H7 (cell line): ENCODE results near the gene MTCL1. TPM values are rescaled to one million over a fixed set of nuclear protein-coding genes. Genes with fewer than 3 reads are reported as not detected.
A peak's percentile ranks its signal among the peaks of the same experiment; 100 is the strongest.

Experiments used
- DNase-seq: peaks from one replicate; pipeline ENCODE4 v3.0.0; 2012
- H3K27me3 ChIP-seq: 2 replicates; pipeline ENCODE4 v1.6.0; 2011; ENCODE audit warnings: mild to moderate bottlenecking, low read length; ENCODE audit not compliant: control insufficient read depth, insufficient read depth
- H3K36me3 ChIP-seq: replicated peaks from 2 replicates; pipeline ENCODE4 v1.5.1; 2011; ENCODE audit warnings: low read length; ENCODE audit not compliant: control insufficient read depth, insufficient read depth
- H3K4me3 ChIP-seq: 2 replicates; pipeline ENCODE4 v1.5.1; 2011; ENCODE audit warnings: low read depth, mild to moderate bottlenecking, control low read depth, low read length, moderate library complexity; ENCODE audit not compliant: insufficient read depth
- total RNA-seq: library from RNA; depleted of rRNA; stranded (reverse); fragments of >200 nt; shearing (Covaris generic); gene quantifications from 2 replicates; pipeline ENCODE4 v1.2.3, GENCODE V29; 2014

Gene MTCL1
- total RNA-seq, 1 experiment from 2014 or later, result 16.0 TPM

GRCh38 chr18:8787371-8787670 is 82.0 kb downstream of the MTCL1 start:
- DNase-seq, result no peak
- Histone ChIP-seq H3K4me3 (no peak overlapping the region), H3K36me3 (peaks cover 7% of the 10 kb centered on the region), H3K27me3 (no peaks in the 10 kb centered on the region)

GRCh38 chr18:8787794-8788193 is 82.4 kb downstream of the MTCL1 start:
- H3K36me3 ChIP-seq, result peaks cover 7% of the 10 kb centered on the region
- no peak for DNase-seq
- no peak overlapping the region for H3K4me3 ChIP-seq
- H3K27me3 ChIP-seq, result no peaks in the 10 kb centered on the region

DNA sequence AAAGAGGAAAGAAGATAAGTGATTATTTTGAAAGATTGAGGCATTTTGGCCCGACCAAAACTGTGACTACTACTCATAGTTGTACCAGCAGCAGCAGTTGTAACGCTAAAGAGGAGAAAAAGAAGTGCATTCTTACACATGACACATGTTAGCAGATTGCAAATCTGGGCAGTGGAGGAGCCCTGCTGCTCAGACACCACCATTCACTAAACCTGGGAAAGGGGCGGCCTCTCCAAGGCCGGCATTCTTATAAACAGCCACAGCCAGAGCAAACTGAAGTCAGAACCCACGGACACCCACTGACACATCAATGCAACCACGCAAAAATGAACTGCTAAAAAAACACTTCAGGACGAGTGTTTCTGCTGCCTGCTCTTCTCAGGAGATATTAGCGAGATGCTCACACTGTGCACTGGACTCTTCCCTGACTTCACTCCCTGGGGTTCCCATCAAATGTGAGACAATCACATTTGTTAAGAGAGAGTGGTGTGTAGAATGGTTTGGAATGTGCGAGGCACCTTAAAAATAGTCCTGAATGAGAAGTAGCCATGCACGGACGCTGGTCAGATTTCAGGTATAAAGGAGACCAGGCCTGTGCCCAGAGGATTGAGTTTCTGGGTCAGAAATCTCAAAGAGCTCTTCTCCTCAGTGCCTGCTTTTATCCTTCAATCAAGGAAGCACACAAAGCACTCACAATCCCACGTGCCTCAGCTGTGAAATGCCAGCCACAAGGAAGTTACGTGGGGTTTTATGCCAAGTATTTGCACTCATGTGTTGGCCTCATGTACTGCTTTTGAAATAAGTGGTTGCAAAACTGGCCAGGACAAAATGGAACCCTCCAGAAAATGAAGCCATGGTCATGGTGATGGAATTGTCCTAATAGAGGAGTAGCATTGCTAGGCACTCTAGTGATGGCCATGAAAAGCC is 83.4 kb downstream of the MTCL1 start:
- Histone ChIP-seq H3K27me3 (no peaks in the 10 kb centered on the region), H3K4me3 (no peak overlapping the region), H3K36me3 (peaks cover 5% of the 10 kb centered on the region)
- no peak for DNase-seq

GRCh38 chr18:8791171-8791651 is 85.9 kb downstream of the MTCL1 start:
- Histone ChIP-seq H3K27me3 (no peaks in the 10 kb centered on the region), H3K4me3 (no peak overlapping the region), H3K36me3 (peaks cover 4% of the 10 kb centered on the region)
- DNase-seq, result no peak

DNA sequence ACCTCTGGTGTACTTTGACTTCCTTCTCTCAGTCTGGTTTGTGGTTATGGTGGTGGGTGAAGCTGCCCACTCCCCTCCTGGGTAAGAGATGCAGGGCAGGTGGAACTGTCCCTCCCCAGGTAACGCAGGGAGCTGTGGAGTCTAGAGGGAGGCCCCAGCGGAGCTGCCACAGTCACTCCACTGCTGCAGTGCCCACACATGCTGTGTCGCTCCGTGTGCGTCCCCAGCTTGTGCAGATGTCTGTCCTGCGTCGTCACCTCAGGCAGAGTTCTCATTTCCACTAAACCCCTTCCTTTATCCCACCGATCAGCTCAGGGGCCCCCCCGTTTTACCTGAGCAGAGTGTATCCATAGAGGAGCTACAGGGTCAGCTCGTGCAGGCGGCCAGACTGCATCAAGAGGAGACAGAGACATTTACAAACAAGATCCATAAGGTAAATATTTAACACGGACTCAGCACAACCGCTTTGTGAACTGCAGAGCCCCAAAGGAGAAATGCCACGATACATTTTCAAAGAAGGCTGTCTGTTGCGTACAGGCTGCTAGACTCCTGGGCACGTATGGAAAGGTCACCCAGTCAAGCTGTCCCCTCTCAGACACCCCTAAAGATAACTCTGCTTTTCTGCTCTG is 87.4 kb downstream of the MTCL1 start:
- Histone ChIP-seq H3K27me3 (no peaks in the 10 kb centered on the region), H3K4me3 (no peak overlapping the region), H3K36me3 (peaks cover 7% of the 10 kb centered on the region)
- no peak for DNase-seq

DNA sequence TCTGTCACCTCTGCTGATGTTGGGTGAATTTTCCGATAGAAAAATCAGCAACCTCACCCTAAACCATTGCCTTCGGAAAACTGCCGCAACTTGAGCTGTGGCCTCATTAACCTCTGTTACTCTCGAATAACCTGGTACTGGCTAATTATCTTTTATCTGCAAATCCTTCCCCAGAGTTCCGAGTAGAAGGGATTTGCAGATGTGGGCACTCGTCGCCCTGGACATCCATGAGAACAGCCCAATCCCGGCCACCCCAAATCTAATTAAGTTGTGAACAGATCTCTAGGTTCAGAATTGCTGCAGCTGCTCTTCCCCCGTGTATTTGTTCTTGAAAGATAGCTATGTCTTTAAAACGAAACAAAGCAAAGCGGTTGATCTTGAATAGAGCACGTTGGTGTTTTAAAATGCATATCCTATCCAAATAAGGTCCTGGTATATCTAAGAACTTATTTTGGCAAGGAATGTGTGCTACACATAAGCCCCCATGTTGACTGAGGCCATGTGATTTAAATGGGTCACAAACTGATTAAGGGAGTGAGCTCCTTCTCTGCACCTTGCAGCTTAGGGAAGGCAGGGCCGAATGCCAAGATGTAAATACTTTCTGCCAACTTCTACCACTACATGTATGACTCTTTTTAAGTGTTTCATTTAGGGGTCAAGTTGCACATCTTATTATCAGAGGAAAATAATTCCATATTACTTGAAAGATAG is 88.2 kb downstream of the MTCL1 start:
- no peak for DNase-seq
- Histone ChIP-seq H3K27me3 (no peaks in the 10 kb centered on the region), H3K36me3 (peaks cover 6% of the 10 kb centered on the region), H3K4me3 (no peak overlapping the region)

DNA sequence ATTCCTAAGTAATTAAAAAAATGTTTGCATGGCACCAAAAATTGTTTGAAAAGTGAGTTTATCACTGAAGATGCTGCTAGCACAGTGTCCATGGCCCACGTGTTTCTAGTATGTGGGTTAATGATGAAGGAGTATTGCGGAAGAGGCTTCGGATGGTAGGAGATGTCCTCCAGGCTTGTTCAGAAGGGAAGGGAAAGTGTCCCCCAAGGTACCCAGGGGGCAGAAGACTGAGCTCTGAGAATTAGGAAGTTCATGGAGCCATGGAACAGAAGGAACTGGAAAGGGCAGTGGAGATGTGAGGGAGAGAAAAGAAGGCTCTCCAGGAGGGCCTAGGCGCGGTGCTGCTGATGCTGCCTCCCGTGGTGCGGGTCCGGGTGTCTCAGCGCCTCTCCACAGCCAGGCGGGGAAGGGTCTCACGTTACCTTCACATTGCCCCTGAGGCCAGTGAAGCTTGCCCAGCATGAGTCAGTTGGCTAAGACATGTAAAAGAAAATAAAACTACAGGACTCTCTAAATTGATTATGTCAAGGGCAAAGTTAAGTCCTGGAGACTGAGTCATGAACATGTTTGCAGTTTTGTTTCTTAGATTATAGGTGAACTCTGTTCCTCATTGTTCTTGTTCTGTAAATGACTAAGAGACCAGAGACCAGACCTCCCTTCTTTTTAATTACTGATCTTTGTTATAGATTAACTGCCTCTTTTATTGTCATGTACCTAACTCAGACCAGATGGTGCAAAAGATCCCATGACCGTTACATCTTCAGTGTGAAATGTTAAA is 89.0 kb downstream of the MTCL1 start:
- Histone ChIP-seq H3K27me3 (no peaks in the 10 kb centered on the region), H3K4me3 (no peak overlapping the region), H3K36me3 (peaks cover 6% of the 10 kb centered on the region)
- no peak for DNase-seq

DNA sequence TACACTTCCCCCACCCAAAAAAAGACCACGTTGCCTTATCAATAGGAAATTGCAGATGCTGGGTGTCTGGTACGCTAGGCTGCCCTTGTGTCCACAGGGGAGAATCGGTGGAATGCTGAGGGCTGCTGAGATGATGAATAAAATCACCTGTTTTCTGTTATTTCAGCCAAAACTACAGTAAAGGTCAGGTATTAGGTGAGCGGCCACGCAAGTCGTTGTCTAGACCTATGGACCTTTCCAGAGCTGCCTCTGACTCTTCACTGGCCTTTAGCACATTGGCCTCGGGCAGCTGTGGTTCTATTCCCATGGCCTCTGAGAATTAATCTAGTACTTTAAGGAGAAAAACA is 89.6 kb downstream of the MTCL1 start:
- DNase-seq, result no peak
- H3K36me3 ChIP-seq, result peaks cover 6% of the 10 kb centered on the region
- H3K4me3 ChIP-seq, result no peak overlapping the region
- no peaks in the 10 kb centered on the region for H3K27me3 ChIP-seq

DNA sequence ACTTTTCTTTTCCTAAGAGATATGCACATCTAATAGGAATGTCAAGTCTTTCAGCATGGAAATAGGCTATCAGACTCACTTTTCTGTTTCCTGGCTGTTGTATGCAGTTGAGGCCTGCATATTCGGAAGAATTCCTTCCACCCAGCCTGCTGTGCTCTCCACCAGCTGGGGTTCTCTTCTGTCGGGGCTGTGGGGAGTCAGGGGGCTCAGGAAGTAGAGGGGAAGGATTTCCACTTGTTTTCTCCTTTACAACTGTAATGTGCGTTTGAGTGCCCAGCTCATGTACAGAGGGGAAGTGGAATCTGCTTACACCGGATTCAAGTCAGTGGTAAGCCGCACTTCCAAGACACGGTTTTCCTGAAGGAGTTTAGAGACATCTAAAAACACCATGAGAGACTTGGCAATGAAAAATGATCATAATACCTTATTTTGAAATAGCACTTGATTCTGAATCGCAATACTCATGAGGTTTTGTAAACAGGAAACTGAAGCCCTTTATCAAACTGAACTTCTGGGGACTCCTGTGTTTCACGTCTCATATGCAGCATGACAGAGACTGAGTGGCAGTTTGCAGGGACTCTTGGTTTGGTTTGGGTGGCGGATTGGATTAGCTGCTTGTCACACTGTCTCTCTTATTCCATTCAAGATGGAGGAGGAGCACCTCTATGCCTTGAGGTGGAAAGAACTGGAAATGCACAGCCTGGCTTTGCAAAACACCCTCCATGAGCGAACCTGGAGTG is 90.4 kb downstream of the MTCL1 start:
- Histone ChIP-seq H3K36me3 (peaks cover 6% of the 10 kb centered on the region), H3K27me3 (no peaks in the 10 kb centered on the region), H3K4me3 (no peak overlapping the region)
- DNase-seq, result peak; percentile 65

- no peak for DNase-seq
- no peaks in the 10 kb centered on the region for H3K27me3 ChIP-seq
- H3K4me3 ChIP-seq, result no peak overlapping the region
- peaks cover 6% of the 10 kb centered on the region for H3K36me3 ChIP-seq
Observed at GRCh38 chr18:8797206-8797605, 91.8 kb downstream of the MTCL1 start.

DNA sequence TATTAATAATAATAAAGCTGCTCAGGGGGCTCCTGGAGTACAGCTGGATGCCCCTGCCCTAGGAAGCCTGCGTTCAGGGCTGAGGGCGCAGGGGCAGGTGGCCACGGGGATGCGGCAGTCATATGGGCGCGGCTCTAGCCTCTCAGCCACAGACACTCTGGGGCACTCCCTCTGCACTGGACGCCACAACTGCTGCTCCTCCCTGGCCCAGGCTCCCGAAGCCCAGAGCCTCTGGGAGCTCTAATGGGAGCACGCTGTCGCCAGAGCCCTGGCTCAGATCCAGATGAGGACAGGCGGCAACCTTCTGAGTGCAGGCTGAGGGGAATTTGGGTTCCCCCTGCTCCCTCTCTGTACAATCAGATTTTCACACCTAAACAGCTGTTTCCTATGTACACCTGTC is 93.6 kb downstream of the MTCL1 start:
- H3K4me3 ChIP-seq, result no peak overlapping the region

DNA sequence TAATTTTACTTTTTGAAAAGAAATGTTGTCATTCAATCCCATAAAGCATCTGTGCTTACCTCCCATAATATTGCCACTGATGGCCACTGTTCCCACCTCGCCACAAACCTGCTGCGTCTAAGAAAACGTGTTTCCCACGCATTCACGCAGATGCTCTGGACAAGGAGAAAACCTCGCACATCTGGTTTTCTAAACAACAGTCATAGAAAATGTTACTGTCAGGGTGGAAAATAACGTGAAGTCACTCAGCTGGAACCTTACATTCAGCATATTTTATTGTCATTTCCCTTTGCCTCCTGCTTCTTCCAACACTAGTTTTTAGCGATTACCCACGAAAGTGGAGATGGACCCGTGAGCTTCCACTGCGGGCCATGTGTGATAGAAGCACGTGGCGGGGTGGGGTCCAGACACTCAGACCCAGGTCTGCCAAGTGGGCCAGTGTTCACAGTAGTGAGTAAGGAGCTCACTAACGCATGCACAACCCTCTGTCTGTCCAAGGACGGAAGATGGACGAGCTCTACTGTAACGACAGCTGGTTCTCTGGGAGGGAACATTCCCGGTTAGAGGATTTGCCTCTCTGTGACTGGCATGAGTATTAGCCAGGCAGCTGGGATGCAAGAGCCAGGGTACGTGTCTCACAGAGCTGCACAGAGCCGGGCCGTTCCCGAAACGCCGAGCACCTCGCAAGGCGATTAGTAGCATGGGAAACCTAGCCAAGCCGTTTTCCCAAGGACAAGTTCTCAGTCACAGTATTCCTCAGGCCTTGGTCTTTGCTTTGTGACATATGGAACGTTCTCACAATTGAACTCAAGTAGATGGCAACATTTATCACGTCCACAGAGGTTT is 94.5 kb downstream of the MTCL1 start:
- no peak for DNase-seq
- Histone ChIP-seq H3K27me3 (no peaks in the 10 kb centered on the region), H3K4me3 (no peak overlapping the region), H3K36me3 (peaks cover 6% of the 10 kb centered on the region)

More for the DNA sequence above, 93.6 kb downstream of the MTCL1 start:
- H3K36me3 ChIP-seq, result peaks cover 6% of the 10 kb centered on the region
- DNase-seq, result no peak
- H3K27me3 ChIP-seq, result no peaks in the 10 kb centered on the region

DNA sequence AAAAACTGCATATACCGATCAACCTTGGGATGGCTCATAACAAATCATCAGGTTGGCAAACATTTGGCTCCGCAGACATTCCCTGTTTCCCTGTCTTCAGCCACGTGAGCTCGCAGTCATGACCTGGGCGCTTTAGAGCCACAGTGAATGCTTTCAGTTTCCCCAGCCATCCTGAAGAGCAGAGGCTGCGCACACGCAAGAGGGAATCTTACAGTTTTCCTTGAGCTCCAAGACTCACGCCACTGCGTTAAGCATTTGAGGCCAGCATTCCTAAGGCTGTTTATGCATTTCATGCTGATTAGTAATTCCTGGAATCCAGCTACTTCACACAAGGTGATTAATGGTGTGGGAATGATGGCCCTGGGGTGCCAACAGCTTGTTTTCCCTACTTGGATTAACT is 95.1 kb downstream of the MTCL1 start:
- no peaks in the 10 kb centered on the region for H3K27me3 ChIP-seq
- no peak overlapping the region for H3K4me3 ChIP-seq
- peaks cover 6% of the 10 kb centered on the region for H3K36me3 ChIP-seq
- DNase-seq, result peak; percentile 64
